GM18511 (cell line): ENCODE measurements around the gene CD74.

Source experiments
- ATAC-seq: cut with Tn5 transposase; IDR thresholded peaks from one replicate; pipeline ENCODE4 v1.9.1; 2021; ENCODE audit warnings: mild to moderate bottlenecking, moderate library complexity; ENCODE audit not compliant: unreplicated experiment

CD74 gene

DNA sequence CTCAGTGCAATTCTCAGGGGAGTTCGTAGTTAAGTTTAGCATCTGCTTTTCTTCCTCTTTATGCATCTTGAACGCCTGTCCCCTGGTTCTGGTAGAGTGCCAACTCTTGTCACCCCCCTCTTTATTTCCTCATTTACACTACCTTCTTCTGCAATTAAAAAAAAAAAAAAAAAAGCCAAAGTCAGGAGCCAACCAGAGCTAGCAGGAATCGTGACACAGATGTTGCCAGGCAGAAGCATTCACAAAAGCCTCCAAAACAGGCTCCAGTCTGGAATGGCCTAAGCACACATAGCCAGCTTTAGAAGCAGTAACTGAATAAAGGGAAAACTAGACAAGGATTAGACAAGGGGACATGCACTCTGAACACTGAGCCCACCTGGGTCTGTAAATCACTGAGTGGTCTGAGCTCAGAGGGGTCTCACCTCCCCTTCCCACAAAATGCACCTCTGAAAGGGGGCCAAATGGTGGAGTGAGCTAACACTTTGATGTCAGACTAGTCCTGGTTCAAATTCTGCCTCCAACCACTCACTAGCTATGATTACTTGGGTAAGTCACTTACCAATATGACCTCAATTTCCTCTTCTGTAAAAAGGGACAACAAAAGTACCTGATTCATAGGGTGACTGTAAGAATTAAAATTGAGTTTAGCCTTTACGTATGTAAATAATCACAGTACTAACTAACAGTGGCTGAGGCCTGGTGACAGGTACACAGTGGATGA, 2.0 kb downstream of the CD74 start:
- ATAC-seq = no peak

DNA sequence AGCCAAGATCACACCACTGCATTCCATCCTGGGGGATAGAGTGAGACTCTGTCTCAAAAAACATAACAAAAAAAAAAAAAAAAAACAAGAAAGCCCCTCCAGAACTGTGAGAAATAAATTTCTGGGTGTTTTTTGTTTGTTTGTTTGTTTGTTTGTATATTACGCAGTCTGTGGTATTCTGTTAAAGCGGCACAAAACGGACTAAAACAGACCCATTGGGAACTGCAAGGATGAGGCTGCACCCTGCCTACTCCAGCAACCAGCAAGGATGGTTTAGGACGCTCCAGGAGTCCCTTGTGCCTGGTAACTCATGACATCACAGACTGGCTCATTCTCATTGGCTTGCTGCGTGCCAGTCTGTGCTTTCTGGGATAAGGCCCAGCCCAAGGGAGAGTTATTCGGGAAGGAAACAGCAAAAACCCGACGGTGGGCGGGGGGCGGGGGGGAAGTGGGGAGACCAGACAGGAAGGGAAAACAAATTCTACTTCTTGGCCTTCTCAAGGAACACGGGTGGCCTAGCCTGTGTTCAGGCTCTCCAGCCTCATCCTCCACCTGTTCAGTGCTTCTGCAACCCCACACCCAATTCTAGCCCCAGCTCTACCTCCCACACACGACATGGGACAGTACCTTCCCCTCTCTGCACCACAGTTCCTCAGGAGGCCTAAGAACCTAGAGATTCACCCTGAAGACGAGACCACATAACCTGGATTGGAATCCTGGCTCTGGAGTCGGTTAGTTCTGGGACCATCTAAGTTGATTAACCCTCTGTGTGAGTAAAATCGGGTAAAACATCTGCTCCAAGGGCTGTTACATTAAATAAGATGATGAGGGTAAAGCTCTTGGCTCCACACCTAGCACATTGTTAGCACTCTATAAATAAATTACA, 2.8 kb downstream of the CD74 start:
- ATAC-seq = peak; percentile 28

DNA sequence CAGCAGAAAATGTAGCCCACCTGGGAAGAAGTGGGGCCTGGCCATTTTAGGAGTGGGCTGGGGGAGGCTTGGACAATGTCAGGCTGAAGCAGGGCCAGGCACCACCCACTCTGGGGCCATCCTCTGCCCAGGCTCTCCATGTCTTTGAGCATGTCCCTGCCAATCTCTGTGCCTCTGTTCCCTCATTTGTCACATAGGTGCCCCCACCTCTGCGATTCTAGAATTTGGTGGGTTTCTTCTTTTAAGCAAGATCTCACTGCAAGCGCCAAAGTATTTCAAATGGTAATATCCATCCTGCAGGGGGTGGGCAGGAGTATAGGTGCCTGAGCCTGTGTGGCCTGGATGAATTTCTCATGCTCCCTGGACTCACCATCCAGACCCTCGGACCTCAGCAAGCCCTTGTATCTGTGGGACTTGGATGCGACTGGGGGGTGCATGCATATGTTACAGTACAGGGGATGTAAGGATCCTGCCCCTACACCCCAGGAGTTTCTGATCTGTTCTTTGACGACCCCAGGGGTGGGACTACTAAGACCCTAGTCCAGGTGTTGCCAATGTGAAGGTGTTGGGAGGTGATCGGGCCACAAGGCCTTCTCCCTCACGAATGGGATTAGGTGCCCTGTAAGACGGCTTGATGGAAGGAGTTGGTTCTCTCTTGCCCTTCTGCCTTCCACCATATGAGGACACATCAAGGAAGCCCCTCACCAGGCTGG, 4.3 kb downstream of the CD74 start:
- ATAC-seq = no peak

DNA sequence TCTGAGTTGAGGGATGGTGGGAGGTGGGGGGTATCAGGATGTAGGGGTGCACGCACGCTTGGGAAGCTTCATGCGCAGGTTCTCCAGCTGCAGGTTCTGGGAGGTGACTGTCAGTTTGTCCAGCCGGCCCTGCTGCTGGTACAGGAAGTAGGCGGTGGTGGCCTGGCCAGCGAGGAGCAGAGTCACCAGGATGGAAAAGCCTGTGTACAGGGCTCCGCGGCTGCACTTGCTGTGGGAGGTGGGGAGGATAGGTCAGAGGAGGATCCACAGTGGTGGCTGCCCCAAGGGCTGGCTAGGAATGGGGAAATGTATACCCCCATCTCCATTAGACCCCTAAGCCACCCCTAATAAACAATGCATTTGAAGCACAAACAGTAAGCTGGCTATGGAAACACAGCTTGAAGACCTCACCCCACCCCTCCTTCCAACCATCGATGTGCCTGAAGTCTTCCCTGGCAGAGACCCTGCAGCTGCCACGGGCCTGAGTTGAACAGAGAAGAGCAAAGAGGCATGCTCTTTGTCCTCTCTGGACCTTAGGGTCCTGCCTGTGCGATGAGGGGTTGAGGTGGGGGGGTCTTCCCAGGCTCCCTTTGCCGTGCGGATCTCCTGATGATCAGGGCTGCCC, 5.5 kb downstream of the CD74 start:
- no peak for ATAC-seq

DNA sequence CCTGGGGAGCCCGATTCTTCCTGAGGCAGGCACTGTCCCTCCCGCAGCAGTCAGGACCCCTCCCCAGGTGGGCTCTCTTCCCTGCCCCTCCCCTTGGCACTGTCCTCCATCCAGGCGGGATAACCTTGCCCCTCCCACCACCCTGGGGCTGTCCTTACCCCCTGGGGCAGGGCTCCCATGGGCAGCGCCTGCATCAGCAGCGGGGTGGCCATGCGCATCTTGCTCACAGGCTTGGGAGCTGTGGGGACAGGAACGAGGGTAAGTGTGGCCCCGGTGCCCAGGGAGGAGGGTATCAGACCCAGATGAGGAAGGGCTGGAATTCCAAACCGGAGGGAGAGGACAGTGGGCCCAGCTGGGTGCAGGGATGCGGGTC, 6.0 kb downstream of the CD74 start:
- ATAC-seq = no peak

DNA sequence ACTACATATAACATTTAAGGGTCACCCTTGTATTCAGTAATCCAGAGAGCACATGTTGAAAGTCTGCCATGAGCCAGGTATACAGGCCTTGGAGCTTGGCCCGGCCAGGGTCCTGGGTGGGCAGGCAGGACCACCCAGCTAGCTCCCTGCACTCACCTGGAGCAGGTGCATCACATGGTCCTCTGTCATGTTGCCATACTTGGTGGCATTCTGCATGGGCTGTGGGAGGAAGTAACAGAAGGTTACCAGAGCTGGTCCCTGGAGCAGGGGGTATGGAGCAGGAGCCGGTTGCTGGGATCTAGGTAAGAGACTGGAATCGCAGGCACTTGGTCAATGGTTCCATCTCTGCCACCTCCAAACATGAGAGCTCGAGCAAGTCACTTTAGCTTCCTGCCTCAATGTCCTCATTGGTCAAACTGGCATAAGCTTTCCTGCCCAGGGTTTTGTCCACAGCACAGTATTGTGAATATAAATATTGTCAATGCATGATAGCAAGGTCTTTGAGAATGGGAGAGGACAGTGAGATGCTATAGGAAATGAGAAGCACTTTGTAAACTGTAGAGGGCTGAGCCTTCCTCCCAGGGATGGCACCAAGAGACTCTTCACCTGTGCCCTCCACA, 6.5 kb downstream of the CD74 start:
- ATAC-seq = no peak

DNA sequence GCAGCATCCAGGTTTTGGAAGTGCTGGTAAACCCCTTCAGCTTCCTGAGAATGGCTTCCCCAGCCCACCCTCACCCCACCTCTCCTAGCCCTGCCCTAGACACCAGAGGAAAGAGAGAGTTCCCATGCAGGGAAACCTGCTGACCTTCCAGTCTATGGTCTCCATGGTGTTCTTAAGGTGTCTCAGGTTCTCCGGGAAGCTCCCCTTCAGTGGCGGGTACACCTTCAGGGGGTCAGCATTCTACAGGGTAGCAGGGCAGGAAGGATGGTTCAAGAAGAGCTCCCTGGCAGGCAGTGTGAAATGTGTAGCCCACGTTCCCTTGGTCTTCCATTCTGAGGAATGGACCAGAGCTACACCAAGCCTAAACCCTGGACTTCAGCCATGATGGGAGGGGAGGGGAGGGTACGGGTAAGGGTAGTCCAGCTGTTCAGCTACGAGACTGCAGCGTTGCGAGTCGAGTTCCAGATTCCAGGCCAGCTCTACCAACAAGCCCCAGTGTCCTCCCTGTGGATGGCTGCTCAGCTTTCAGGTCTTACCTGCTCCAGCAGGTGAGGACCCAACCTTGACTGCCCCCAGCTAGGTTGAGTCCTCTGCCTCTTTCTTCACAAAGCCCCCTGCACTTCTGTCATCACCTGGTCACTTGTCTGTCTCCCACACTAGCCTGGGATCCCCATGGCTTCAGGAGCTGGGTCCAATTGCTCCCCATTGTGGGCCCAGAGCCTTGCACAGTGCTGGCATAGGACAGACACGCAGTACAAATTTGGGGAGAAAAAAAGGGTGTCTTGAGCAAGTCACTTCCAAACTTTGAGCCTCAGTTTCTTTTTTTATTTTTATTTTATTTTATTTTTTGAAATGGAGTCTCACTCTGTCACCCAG, 7.5 kb downstream of the CD74 start:
- no peak for ATAC-seq

DNA sequence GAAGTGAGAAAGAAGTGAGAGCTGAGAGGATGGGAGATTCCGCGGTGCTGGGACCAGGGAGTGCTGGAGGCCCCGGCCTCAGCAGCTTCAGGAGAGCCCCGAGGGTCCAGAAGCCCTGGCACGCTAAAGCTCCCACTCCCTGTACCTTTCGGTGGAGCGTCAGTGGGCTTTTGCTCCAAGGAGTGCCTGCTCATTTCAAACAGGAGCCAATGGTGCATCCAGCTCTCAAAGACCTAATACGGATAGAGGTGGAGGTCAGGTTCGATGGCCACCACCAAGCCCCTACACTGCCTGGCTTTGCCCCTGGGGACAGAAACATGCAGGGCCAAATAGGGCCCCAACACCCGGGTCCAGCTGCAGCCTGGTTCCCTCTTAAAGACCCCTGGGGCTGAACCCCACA, 8.2 kb downstream of the CD74 start:
- ATAC-seq = no peak

DNA sequence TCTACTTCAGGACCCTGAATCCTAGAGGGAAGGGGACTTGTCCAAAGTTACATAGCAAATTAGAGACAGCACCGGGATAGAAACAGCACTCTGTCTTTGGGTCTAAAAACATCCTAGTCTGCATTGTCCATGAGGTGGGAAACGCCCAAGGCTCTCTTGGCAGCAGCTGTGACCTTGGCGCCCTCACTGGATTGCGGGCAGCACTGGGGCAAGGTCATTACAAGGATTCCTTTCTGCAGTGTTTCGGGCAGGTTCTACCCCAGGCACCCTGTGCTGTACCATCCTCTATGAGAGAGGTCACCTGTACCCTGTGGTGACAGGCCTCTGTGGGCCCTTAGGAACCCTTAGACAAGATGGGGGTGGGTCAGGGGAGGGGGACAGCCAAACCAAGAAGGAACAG, 8.6 kb downstream of the CD74 start:
- no peak for ATAC-seq

DNA sequence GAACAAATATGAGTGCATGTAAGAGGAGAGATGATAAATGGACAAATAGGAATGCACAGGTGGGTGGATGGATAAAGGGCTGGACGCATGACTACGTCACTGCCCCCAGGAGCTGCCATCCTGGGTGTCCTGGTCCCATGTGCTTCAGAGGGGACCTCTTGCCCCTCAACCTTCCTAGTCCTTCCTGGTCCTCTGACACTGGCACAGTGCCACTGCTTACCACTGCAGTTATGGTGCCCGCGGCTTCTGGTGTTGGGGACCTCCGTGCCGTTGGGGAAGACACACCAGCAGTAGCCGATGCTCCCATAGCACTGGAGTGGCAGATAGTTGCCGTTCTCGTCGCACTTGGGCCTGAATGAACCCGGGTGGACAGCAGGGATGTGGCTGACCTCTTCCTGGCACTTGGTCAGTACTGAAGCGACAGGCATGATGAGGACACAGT, 9.8 kb downstream of the CD74 start:
- ATAC-seq = no peak

DNA sequence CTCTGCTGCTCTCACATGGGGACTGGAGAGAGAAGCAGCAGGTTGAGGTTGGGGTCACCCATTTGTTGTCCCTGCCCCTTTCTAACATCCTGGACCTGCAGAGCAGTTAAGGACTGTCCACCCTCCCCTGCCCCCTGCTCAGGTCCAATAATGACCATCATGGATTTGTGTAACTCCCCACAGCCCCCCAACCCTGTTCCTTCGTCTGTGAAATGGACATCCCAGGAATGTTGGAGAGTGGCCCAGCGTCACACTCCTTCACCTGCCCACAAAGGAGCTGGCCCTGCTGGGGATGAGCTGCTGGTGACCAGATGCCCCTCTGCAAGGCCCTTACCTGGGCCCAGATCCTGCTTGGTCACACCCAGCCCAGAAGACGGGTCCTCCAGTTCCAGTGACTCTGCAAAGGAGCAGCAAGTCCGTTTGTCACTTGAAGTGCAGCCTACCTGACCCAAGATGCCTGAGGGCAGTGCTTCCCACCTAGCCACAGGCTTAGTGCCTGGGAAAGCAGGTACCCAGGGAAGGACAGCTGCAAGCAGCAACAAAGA, 10.4 kb downstream of the CD74 start:
- no peak for ATAC-seq

DNA sequence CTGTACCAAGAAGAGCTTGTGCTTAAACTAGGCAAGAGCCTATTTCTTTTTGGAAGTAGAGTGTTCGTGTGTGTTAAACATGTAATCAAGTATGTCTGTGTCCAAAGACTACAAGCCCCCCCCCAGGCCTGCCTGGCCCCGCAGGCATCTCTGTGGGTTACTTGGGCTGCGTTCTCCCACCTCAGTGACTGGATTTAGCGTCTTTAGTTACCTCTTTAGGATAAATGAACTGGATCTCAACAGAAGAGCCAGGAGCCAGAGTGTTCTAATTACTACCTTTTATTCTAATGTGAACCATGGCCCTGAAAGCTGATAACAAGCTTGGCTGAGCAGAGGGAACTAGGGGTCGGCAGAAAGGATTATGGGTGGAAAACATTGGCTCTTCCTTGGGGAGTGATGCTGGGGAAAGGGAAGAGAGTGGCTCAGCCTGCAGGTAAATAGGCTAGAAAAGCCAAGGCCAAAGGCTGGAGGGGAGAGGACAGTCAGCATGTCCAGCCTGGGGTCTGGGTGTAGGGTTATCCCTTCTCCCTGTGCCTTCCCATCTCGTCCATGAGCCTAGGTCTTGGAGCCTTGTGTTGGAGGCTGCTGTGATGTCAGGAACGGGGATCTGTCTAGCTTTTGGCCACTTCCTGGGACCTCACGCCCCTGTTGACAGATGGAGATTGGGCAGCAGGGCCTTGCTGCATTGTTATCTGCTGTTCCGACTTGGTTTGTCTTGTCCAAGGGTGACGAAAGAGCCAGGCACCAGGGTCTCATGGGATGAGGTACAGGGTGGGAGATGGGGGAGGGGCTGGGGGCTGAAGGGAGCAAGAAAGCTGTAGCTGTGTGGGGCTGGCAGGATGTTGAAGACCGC, 11.1 kb downstream of the CD74 start:
- ATAC-seq = no peak

DNA sequence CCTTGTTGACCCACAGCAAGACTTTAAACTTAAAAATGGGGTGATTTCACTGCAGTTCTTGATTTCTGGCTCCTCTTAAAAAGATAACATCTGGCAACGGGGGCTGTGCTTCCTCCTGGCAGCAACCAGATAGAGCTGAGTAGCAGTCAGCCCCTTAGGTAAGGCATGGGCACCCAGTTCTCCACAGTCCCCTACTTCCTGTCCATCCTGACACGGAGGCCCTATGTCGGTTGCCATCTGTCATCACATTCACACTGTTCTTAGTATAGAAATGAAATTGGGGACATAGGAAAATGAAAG, 11.7 kb downstream of the CD74 start:
- ATAC-seq = no peak

DNA sequence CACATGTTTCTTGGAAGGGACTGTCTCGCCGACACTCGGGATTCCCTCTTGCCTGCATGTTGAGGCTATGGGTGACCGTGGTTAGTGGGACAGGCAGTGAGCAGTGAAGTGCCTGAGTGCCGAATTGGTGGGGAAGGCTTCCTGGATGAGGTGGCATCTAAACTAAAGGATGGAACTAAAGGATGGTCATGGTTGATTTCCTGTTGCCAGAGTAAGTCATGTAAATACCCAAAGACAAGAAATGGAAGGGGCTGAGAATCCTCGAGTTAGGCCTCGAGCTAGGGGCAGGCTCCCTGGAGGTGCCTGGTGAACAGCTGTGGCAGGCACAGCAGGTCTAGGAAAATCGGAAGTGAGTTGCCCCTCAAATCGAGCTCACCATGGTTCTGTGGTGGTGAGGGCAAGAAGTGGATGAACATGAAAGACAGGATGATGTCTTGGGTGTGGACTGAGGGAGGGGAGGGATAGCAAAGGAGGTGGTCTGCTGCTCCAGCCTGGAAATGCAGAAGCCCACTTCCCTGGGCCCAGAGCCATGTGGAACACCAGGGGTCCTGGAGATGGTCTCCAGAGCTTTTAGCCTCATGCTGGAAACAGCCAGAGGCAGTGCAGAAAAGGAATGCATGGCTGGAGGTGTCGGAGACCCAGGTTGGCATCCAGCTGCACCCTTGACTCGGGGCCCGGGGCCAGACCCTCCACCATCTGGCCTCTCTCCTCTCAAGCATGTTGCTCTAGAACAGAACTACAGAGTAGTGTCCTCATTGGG, 12.2 kb downstream of the CD74 start:
- no peak for ATAC-seq

DNA sequence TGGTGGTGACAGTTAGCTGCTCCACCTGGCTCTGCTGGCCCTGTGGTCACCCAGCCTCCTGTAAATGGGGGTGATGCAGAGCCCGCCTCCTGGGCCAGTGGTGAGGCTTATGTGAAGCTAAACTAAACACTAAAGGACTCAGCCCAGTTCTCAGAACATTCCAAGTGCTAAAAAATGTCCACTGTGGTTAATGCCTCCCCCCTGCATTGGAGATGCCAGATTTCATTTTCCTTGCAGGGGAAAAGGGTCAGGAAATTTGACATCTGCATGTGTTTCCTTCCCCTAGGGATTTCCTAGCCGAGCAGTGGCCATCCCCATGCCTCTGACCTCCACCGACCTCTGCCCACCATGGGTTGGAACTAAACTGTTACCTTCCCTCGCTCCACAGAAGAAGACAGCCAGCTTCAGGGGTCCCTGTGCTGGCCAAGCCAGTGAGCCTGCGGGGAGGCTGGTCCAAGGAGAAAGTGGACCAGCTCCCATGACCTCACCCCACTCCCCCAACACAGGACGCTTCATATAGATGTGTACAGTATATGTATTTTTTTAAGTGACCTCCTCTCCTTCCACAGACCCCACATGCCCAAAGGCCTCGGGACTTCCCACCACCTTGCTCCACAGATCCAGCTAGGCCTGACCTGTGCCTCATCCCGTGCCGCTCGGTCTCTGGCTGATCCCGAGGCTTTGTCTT, 13.0 kb downstream of the CD74 start:
- ATAC-seq = peak; percentile 22

DNA sequence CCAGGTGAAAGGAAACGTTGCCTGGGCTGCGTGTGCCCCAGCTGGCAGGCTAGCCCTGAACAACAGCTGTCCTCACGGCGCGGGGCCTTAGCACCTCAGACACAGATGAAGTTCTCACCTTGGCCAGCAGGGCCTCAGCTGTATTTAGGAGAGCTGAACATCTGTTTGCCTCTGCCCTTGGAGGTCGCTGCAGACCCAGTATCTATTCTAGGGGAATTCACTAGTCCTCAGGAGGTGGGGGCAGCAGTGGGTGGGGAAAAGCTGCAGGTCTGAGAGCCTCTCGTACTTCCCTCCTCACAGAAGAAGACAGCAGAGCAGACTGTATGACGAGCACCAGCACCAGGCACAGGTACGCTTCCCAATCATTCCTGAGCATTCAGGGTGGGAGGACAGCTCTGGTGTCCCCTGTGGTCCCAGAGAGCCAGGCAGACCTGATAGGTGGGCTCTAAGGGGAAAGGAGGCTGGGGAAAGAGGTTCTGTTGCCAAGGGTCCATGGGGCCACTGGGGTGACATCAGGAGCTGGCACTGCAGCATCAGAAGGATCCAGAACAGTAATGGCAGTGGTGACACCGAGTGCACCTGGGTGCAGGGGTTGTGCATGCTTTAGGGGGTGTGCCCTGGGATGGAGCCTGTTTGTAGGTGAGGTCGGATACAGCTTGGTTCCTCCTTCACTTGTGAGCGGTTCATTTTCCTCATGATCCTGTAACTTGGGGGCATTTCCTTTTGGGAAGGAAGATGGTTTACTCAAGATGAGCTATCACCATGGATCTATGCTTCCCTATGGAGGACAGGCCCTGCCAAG, 13.8 kb downstream of the CD74 start:
- ATAC-seq = peak; percentile 64
